ENCODE results near the gene SWI5.

The SWI5 gene

DNA sequence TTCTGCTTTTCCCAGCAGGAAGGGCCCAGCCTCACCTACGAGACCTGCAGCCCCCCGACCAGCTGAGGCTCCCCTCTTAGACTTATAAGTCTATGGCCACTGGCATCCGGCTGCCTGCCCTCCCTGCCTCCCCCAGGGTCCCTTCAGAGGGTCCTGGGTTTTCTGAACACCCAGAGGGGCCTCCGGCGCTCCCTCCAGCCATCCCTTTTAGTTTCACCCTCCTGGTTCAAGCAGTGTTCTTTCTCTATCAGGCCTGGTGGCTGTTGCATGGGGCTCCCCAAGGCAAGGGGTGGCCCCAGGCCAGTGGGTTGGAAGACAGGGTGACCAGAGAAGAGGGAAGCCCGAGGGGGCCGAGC lies 22.1 kb upstream of the SWI5 start:
- H3K27me3 Mint-ChIP-seq (ENCODE audit: low read depth), result no peaks in the 10 kb centered on the region
- no peak for TF ChIP-seq CTCF (IDR thresholded peaks at IDR 0.05; ENCODE audit: unreplicated experiment in 3 of 3)
- H3K9me3 Mint-ChIP-seq, result no peaks in the 10 kb centered on the region
- no peak overlapping the region for H3K27ac Mint-ChIP-seq
- H3K36me3 Mint-ChIP-seq (ENCODE audit: low read depth), result peaks cover 34% of the 10 kb centered on the region
- no peak overlapping the region for H3K4me3 Mint-ChIP-seq
- H3K4me1 Mint-ChIP-seq, result peaks cover 22% of the 10 kb centered on the region

GRCh38 chr9:128254362-128254761 lies 21.7 kb upstream of the SWI5 start:
- TF ChIP-seq CTCF (IDR thresholded peaks at IDR 0.05; ENCODE audit: unreplicated experiment in 3 of 3), result no peak
- Mint-ChIP-seq H3K27ac (peak overlapping the region in 2 of 3 experiments; percentile 67 to 70), H3K4me1 (peaks cover 22% of the 10 kb centered on the region), H3K27me3 (ENCODE audit: low read depth) (no peaks in the 10 kb centered on the region), H3K36me3 (ENCODE audit: low read depth) (peaks cover 38% of the 10 kb centered on the region), H3K9me3 (no peaks in the 10 kb centered on the region), H3K4me3 (peak overlapping the region in 1 of 3 experiments; percentile 46)

GRCh38 chr9:128254855-128255759 lies 21.0 kb upstream of the SWI5 start:
- peaks cover 17% of the 10 kb centered on the region for H3K4me1 Mint-ChIP-seq
- no peaks in the 10 kb centered on the region for H3K9me3 Mint-ChIP-seq
- peak; percentile 78 to 85 (median 82) for TF ChIP-seq CTCF (IDR thresholded peaks at IDR 0.05; ENCODE audit: unreplicated experiment in 3 of 3)
- peaks cover 36% of the 10 kb centered on the region for H3K36me3 Mint-ChIP-seq (ENCODE audit: low read depth)
- H3K27me3 Mint-ChIP-seq (ENCODE audit: low read depth), result no peaks in the 10 kb centered on the region
- peak overlapping the region; percentile 67 to 74 (median 67) for H3K27ac Mint-ChIP-seq
- peak overlapping the region in 1 of 3 experiments; percentile 46 for H3K4me3 Mint-ChIP-seq

DNA sequence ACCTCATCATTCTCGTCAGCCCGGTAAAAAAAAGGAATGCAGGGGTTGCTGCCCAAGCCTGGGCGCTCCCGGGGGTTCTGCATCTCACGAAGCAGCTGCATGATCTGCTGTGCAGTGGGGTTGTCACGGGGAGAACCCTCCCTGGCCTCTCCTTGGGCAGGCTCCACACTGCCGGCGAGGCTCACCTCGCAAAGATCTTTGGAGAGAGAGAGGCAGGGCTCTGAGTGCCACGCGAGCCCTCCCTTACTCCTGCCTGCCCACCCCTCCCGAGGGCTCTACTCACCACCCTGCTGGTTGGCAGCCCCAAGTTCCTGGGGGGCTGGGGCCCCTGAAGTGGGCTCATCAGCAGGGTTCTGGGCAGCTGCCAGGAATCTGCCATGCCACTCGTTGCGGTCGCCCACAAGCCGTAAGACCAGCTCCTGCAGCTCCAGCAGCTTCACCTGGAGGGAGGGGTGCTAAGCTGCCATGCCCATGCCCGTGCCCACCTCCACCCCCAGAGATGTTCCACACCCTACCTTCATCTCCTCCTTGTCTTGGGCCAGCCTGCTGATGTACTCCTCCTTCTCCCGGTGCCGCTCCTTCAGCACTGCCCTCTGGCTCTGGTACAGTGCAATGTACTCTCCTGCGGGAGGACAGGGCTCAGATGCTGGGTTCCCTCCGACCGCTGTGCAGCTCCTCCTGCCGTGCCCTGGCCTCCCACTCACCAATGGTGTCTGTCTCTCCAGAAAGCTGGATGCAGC lies 18.8 kb upstream of the SWI5 start:
- peak overlapping the region in 2 of 3 experiments; percentile 70 to 81 for H3K27ac Mint-ChIP-seq
- H3K4me1 Mint-ChIP-seq, result peaks cover 5% of the 10 kb centered on the region
- no peak overlapping the region for H3K4me3 Mint-ChIP-seq
- H3K9me3 Mint-ChIP-seq, result no peaks in the 10 kb centered on the region
- H3K36me3 Mint-ChIP-seq (ENCODE audit: low read depth), result peaks cover 43% of the 10 kb centered on the region
- no peak for TF ChIP-seq CTCF (IDR thresholded peaks at IDR 0.05; ENCODE audit: unreplicated experiment in 3 of 3)
- H3K27me3 Mint-ChIP-seq (ENCODE audit: low read depth), result no peaks in the 10 kb centered on the region

DNA sequence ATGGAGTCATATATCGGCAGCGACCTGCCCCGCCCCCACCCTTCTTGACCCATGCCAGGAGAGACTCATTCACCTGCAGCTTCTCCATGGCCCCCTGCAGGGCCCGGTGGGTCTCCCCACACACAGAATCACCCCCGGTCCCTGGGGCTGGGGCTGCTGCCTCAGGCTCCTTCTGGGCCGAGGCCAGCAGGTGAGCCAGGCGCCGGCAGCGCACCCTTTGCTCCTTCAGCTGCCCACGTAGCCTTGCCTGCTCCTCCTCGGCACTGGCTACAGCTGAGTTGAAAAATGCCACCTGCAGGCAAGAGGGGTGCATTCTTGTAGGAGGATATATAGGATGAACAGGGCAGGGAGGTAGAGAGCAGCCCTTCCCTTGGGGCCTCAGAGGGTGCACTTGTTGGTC lies 18.2 kb upstream of the SWI5 start:
- peaks cover 5% of the 10 kb centered on the region for H3K4me1 Mint-ChIP-seq
- no peaks in the 10 kb centered on the region for H3K9me3 Mint-ChIP-seq
- H3K27me3 Mint-ChIP-seq (ENCODE audit: low read depth), result no peaks in the 10 kb centered on the region
- peak overlapping the region in 2 of 3 experiments; percentile 70 to 81 for H3K27ac Mint-ChIP-seq
- no peak overlapping the region for H3K4me3 Mint-ChIP-seq
- peaks cover 47% of the 10 kb centered on the region for H3K36me3 Mint-ChIP-seq (ENCODE audit: low read depth)
- TF ChIP-seq CTCF (IDR thresholded peaks at IDR 0.05; ENCODE audit: unreplicated experiment in 3 of 3), result no peak
